Measurements from ENCODE around the gene KATNAL1. TPM values are rescaled to one million over a fixed set of nuclear protein-coding genes. Genes with fewer than 3 reads are reported as not detected.

Gene KATNAL1
- total and polyA plus RNA-seq, 2 of the 4 experiments (the other 2 are of a cell fraction): 6.9 to 16.8 TPM

DNA sequence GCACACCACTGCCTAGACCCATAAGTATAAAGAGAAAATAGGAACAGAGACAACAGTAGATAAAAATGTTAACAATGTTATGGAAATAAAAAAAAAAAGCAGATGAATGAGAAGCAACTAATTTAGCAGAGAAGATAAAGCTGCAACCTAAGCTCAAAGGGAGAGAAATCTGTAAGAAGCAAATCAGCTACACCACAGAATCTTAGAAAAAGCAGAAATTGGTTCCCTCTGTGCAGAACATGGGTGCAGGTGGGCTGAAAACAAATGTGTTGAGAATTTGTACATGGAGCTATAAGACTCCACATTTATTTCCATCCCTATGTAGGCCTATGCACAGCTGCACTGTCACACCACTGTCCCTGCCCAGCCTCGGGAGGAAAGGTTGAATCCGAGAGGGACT, 44.8 kb upstream of the KATNAL1 start:
- H3K9ac ChIP-seq (ENCODE audit: low read depth, low read length): no peak overlapping the region
- no peak overlapping the region for H2BK5ac ChIP-seq (ENCODE audit: low read depth, low read length, poor library complexity, severe bottlenecking)
- no peak overlapping the region for H3K56ac ChIP-seq (ENCODE audit: extremely low read depth, insufficient read depth, low read length)
- no peak overlapping the region for H2BK120ac ChIP-seq (ENCODE audit: low read depth, low read length)
- 100% methylated on average over 2 of the region's 2 CpGs; no CpG with 5 or more reads in 1 of the 2 experiments for WGBS, 2 experiments (ENCODE audit: extremely low coverage in 2 of 2, insufficient read length in 1 of 2)
- H3K79me1 ChIP-seq (ENCODE audit: low read depth in 1 of 2, low read length in 2 of 2): no peaks in the 10 kb centered on the region
- no peak overlapping the region for H2BK20ac ChIP-seq (ENCODE audit: low read depth, low read length)
- H3K27ac ChIP-seq (ENCODE audit: insufficient read depth, low read length): no peak overlapping the region
- H3K4ac ChIP-seq (ENCODE audit: low read depth, low read length): no peak overlapping the region
- no peaks in the 10 kb centered on the region for H3K27me3 ChIP-seq (ENCODE audit: control insufficient read depth, insufficient read depth, low read length)
- dilution Hi-C loops (cut with HindIII; ENCODE audit: low sequenced_read_pairs, unreplicated experiment): no loop called here
- no peak overlapping the region for H2AK9ac ChIP-seq (replicated peaks; ENCODE audit: low read depth, low read length, poor library complexity)
- H3K23ac ChIP-seq (ENCODE audit: low read depth, low read length): no peak overlapping the region
- no peak overlapping the region for H3K4me2 ChIP-seq (ENCODE audit: low read depth, low read length)
- H4K5ac ChIP-seq (ENCODE audit: low read depth, low read length): no peak overlapping the region
- ChIA-PET POLR2A (ENCODE audit: unreplicated experiment) (no interaction called here), CTCF (interaction anchor here (0.5 to 0.7 kb wide), 3 partner anchors 112 to 788 kb away, joined by 3 read pairs; no protein-coding TSS in a partner anchor)
- H3K9me3 ChIP-seq (ENCODE audit: control insufficient read depth, insufficient read depth, low read length): peaks cover 8% of the 10 kb centered on the region
- TF ChIP-seq CEBPB (IDR thresholded peaks at IDR 0.05; ENCODE audit: low read depth, low read length) (no peak), MAZ (IDR thresholded peaks at IDR 0.05; ENCODE audit: borderline replicate concordance, low read depth, low read length) (no peak), RCOR1 (IDR thresholded peaks at IDR 0.05; ENCODE audit: insufficient replicate concordance, low read length) (no peak), RFX5 (IDR thresholded peaks at IDR 0.05; ENCODE audit: low read depth, low read length) (no peak)
- TF ChIP-seq, protein P1, sequence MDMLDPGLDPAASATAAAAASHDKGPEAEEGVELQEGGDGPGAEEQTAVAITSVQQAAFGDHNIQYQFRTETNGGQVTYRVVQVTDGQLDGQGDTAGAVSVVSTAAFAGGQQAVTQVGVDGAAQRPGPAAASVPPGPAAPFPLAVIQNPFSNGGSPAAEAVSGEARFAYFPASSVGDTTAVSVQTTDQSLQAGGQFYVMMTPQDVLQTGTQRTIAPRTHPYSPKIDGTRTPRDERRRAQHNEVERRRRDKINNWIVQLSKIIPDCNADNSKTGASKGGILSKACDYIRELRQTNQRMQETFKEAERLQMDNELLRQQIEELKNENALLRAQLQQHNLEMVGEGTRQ (IDR thresholded peaks at IDR 0.05; ENCODE audit: low read depth, low read length): no peak
- no peak overlapping the region for H4K91ac ChIP-seq (ENCODE audit: insufficient read depth, low read depth, low read length)
- BruUV-seq (replicated peaks): no TSS peak
- H4K20me1 ChIP-seq (ENCODE audit: insufficient read depth, low read length): no peaks in the 10 kb centered on the region
- H2BK15ac ChIP-seq (ENCODE audit: low read depth, low read length): no peak overlapping the region
- H3K14ac ChIP-seq (replicated peaks; ENCODE audit: low read depth, low read length): no peak overlapping the region
- H3K4me1 ChIP-seq (ENCODE audit: control insufficient read depth, insufficient read depth, low read length): no peaks in the 10 kb centered on the region
- DNase-seq: no peak
- H3K4me3 ChIP-seq (ENCODE audit: insufficient read depth, low read depth, low read length): no peak overlapping the region
- no peak overlapping the region for H3K18ac ChIP-seq (ENCODE audit: low read depth, low read length)
- intact Hi-C loops (cut with micrococcal nuclease): no loop called here
- no peak overlapping the region for H2AK5ac ChIP-seq (ENCODE audit: low read depth, low read length)
- H3K9me1 ChIP-seq (ENCODE audit: insufficient read depth, low read length): no peaks in the 10 kb centered on the region
- ATAC-seq (ENCODE audit: low read depth): no peak
- in situ Hi-C loops (cut with MboI; ENCODE audit: low sequenced_read_pairs): no loop called here
- H2AFZ ChIP-seq (replicated peaks; ENCODE audit: low read length, poor library complexity): no peak overlapping the region
- H4K8ac ChIP-seq (ENCODE audit: low read depth in 2 of 2, low read length in 2 of 2): no peak overlapping the region
- no peaks in the 10 kb centered on the region for H3K36me3 ChIP-seq (ENCODE audit: control insufficient read depth, insufficient read depth, low read length)

All from IMR-90 (cell line).